ENCODE results near the gene HSPBAP1.

DNA sequence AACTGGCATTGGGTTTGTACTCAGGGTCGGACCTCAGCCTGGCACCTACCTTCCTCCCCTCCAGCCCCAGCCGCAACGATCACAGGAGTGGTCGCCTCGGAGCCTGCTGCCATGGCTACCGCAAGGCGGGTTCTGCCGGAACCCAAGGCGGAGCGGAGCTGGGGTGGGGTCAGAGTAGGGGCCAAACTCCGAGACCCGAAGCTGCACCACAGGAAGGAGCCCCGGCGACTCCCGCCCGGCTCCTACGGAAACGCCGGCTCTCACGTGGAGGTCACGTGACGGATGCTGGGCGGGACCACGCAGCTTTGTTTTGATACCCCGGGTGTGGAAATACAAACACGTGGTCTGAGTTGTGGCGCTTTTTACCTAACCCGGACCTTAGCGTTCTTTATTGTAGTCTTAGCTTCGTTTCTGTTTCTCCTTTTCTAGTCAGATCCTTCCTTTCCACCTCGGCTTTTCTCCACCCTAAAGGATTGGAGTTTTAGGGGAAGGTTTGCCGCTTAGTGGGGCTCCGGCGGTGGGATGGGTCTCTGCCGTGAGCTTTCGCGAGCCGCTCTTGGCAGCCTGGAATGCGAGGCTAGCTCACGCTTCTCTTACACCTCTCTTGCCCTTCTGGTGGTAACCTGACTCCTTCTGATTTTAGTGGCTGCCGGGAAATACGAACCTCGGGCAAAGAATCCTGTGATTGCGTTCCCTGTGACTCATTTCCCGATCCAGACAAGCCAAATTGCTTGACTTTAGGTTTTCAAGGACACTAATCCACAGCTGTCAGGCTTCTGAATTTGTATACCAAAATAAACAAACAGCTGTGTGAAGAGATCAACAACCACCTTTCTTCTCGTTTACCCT is at the start of gene HSPBAP1:
- peak; percentile 55 for TF ChIP-seq POLR2A (IDR thresholded peaks at IDR 0.05)
- TF ChIP-seq POLR2AphosphoS5 (IDR thresholded peaks at IDR 0.05), result peak; percentile 35 to 68 (median 63)
